Epidermal melanocyte (primary cell): ENCODE results near the gene IWS1.
"Not testable (repeated sequence)": the region's sequence is repeated elsewhere in the genome, so short reads cannot be mapped to it uniquely, and the experiment has no call there.

ENCODE experiments used
- DNase-seq: peaks from one replicate; pipeline ENCODE4 v3.0.0; 2011; ENCODE audit warnings: low spot score; ENCODE audit not compliant: insufficient read length

Gene IWS1

DNA sequence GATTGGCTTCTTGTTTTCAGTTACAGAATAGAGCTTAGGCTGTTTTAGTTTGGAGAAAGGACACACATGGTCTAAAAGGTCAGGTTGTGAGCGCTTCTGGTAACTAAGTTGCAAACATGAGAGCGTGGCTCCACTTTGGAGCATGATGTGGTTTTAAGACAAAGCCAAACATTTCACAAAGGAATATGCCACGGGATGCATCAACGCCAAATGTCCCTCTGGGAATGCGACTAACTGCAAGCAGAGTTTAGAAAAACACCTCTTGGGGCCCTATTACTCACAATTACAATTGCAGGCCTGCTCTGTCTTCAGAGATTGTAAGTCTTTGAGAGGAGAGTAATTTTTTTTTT lies 34.6 kb upstream of the IWS1 start:
- no peak for DNase-seq

DNA sequence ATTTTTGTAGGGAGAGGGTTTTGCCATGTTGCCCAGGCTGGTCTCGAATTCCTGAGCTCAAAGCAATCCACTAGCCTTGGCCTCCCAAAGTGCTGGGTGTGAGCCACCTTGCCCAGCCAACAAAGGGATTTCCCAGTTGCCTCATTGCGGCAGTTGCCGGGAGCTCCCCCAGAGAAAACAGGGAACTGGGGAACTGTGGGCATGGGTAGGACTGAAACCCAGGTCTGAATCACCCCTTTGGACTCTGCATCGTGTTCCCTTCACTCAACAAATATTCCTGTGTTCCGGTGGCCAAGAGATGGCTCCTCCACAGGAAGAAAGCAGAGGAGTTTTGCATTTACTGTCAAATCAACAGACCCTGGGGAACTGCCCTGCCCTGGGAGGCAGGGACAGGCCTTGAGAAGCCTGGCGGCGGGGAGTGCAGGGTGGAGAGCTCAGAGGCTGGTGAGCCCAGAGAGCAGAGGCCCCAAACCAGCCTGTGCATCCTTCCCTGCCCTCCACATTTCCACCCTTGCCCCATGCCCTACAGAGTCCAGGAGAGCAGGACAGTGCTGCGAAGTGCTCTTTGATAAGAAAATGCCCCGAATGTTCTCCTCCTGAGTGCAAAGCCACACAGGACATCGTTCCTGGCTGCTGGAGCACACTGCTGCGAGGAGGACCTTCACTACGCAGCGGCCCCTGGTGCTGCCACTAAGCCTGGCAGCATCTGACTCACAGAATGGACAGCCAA lies 34.1 kb upstream of the IWS1 start:
- no peak for DNase-seq

- DNase-seq: no peak
Measured at GRCh38 chr2:127559454-127559853, 33.2 kb upstream of the IWS1 start.

DNA sequence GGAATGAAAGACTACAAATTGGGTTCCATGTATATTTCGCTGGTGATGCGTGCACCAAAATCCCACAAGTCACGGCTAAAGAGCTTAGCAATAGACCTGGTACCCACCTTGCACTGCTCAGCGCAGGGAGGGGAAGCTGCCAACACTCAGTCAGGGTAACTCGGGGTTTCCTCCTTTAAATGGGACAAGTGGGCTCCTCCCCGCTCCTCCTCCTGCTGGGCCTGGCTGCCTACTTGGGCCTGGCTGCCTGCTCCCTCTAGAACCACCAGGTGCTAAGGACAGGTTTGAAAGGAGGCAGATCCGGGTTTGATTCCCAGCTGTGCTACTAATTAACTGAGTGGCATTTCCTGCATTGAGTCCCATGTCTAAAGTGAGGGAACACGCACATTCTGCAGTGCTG lies 32.6 kb upstream of the IWS1 start:
- no peak for DNase-seq

DNA sequence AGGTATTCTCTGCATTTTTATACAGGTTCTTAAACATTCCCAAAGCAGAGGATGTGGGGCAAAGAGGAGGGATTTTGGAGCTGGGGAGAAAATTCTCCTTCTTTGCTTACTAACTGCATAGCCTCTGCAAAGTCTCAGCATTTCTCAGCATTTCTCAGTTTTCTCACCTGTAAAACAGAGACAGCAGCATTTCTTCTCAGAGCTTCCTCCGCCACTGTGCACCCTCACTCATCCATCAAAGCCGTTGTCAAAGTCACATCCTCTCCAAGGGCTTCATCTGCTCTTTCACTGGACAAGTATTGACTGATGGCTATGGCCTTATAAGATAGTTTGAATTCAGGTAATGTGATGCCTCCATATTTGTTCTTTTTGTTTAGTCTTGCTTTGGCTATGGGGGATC lies 26.6 kb upstream of the IWS1 start:
- no peak for DNase-seq

GRCh38 chr2:127552336-127552735 lies 26.0 kb upstream of the IWS1 start:
- no peak for DNase-seq

DNA sequence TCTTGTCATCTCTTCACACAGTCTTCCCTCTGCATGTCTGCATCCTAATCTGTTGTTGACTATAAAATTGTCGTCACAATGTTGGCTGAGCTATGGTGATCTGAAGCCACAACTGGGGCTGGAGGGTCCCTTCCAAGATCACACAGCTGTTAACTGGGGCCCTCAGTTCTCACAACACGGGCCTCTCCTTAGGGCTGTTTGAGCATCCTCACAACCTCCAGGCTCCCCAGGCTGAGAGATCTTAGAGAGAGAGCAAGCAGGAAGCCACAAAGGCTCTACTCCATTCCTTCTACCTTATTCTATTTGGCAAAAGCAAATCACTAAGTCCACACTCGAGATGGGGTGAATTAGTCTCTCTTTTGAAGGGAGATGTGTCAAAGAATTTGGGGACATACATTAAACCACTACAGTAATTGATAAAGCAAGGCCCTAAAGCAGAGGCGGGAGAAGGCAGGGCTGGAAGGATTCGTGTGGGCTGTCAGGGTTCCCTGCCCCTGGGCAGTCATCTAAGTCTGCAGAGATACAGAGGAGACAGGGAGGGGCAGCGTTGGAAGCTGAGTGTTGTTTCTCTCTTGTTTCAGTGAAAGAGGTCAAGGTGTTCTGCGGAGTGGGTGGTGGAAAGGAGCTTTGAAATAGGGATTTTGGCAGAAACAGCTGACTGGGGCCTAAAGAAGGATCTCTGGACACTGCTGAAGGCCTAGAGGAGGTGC lies 25.1 kb upstream of the IWS1 start:
- no peak for DNase-seq

DNA sequence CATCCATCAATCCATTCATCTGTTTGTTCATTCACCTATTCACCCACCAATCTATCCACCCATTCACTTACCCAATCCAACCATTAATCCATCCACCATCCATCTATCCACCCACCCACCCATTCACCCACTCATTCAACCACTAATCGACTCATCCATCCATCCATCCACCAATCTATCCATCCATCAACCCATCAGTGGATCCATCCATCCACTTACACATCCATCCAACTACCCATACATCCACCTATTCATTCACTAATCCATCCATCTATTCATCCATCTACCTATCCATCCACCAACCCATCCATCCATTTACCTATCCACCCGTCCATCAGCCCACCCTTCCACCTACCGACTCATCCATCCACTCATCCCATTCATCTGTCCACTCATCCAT lies 20.5 kb upstream of the IWS1 start:
- DNase-seq: no peak

- no peak for DNase-seq
Measured at GRCh38 chr2:127545796-127546195, 19.5 kb upstream of the IWS1 start.

DNA sequence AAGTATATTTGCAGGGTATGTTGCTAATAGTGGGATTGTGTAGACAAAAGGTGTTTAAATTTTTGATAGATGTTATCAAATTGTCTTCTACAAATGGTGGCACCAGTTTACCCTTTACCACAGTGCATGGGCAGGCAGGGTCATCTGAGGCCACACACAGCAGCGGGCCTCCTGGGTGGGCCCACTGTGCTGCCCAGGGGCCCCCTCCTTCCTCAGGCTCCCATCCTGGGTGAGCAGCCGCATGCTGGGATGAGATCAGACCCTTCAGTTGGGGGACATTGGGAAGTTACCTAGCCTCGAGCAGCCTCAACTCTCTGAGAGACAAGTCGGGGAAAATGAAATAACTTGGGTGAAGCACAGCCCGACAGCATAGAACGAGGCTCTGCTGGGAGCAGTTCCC lies 18.9 kb upstream of the IWS1 start:
- no peak for DNase-seq

DNA sequence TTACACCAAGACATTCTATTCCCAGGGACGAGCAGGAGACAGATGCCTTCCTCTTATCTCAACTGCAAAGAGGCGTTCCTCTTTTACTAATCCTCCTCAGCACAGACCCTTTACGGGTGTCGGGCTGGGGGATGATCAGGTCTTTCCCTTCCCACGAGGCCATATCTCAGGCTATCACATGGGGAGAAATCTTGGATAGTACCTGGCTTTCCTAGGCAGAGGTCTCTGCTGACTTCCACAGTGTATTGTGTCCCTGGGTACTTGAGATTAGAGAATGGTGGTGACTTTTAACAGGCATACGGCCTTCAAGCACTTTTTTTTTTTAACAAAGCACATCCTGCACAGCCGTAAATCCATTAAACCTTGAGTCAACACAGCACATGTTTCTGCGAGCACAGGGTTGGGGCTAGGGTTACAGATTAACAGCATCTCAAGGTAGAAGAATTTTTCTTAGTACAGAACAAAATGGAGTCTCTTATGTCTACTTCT lies 16.8 kb upstream of the IWS1 start:
- DNase-seq: not testable (repeated sequence)

DNA sequence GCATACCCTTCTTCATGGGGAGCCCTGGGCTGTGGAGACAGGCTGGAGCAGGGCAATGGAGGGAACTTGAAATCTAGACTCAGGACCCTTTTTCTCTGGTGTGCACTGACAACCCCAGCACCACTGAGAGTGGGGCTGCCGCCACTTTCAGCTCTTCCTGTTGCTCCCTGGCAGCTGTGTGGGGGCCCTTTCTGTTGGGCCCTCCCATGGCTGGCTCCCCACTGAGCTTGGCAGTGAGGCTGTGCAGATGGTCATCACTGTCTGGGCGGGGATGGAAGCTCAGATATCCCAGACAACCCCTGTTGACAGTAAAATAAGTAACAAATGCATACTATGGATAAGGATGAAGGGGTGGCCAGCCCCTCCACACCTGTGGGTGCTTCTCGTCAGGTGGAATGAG lies 15.9 kb upstream of the IWS1 start:
- no peak for DNase-seq

DNA sequence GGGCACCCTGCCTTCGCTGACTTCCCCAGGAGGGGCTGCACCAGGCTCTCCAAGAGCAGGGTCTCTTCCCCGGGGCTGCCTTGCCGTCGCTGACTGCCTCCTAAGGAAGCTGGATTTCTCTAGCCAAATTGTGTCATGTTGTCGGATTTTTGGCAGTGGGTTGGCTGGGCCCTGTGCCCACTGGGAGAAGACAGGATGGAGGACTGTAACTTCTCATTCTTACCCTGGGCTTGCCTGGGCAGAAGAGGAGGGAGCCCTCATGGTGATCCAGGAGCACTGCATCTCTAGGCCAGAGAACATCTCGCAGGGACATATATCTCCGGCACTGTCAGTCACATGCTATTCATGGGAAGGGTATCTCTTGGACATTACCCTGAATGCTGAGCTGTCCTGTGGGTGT lies 15.5 kb upstream of the IWS1 start:
- no peak for DNase-seq

DNA sequence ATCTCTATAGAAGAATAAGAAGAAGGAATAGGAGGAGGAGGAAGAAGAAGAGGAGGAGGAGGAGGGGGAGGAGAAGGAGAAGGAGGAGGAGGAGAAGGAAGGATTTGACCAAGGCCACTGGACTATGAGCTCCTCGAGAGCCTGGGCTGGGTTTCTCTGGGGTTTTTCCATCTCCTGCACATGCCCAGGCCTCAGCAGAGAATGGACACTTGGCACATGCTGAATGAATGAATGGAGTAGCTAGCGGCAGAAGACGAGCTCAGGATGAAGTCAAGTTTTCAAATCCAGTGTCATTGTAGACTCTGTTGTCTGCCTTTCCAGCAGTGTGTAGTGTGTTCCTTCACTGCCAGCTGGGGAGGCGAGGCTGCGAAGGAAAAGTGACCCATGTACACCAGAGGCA lies 11.4 kb upstream of the IWS1 start:
- DNase-seq: no peak

GRCh38 chr2:127536707-127537541 lies 10.6 kb upstream of the IWS1 start:
- no peak for DNase-seq

- DNase-seq: no peak
Measured at GRCh38 chr2:127535918-127536317, 9.6 kb upstream of the IWS1 start.

DNA sequence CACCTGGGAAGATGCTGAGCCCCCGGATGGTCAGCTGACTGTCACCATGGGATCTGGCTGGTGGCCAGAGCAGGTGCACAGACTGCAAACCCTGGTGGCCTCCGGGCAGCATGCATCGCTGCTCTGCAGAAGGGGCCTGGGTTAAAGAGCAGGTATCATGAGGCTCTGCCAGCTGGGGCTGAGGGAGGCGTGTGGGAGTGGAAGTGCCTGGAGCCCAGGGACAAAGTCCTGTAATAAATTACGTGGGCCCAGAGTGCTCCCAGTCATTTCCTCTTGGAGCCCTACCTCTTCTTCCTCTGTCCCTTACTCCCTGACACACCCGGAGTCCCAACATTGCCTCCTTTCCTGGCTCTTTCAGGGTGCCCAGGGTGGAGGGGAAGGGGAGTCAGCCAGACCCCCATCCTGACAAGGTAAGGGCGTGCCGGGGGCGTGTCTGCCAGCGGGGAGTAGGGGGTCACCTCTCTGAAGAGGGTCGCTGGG lies 9.2 kb upstream of the IWS1 start, which contains the start of gene MYO7B:
TSS of gene MYO7B (plus strand) at position 262 of the 480 bp plus-strand sequence. CDS start 24,040 bp downstream, outside the sequence.
- DNase-seq: no peak

DNA sequence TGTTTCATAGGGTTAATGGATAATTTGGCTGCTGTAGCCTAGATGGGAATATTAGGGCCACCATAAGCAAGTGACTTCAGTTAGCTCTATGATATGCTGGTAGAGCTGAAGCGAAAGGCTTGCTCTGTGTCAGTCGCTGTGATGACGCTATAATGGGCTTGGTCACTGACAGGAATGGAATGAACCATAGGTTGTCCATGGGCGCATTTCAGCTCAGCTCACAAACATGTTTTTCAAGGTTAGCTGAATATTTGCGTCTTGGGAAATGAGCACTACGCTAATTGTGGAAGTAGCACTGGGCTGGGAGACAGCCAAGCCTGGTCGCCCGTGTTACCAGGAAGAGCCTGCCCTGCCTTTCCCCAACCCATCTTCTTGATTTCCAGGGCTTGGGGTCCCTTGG lies 6.0 kb upstream of the IWS1 start:
- DNase-seq: no peak

DNA sequence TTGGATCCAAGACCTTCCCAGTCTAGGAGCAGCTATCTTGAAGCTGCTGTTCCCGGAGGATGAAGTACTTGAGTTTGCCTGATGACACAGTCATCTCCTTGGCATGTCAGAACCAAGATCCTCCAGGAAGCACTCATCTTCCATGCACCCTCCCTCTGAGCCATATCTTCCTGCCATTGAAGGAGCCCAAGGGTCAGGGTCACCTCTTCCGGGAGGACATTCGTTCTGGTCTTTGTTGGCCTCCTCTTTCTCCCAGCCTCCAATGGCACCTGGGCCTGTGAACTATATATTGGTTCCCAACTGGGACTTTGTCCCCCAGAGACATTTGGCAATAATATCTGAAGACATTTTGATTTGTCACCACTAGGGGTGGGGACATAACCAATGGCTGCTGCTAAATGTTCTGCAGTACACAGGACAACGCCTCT lies 4.9 kb upstream of the IWS1 start:
- DNase-seq: no peak

DNA sequence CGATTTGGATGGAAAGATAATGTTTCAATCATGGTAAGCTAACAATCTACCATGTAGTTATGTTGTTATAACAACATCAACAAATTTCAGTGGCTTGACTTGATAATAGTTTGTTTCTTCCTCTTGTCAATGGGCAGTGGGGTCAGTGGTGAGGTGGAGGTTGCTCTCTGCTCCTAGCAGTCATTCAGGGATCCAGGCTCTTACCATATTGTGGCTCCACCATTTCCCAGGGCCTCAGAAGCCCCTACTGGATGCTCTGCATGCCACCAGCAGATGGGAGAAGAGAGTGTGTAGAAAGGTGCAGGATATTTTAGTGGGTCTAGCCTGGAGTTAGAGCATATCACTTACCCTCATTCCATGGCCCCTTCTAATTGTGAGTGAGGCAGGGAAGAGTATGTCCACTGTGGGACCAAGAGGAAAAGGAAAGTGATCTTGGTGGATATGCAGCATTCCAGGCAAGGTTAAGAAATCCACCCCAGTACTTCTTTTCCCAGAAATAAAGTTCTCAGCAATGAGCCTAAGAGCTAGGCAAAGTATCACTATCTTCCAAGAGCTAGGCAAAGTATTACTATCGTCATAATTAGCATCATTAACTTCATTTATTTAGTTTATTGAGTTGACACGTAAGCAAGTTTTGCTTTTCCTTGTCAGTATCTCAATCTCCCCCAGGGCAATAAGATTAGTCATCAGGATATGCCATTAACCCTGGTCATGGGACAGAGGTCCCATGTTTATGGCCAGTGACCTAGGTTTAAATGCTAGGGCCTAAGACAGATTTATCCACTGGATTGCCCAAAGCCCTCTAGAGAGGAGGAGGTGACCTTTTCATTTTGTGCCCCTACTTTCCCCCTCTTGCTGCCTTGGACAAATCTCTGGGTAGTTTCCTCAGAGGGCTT lies 4.2 kb upstream of the IWS1 start:
- no peak for DNase-seq

GRCh38 chr2:127529416-127529815 lies 3.1 kb upstream of the IWS1 start:
- DNase-seq: not testable (repeated sequence)
